ENCODE measurements around the gene ATOX1.
"Not testable (repeated sequence)": the region's sequence is repeated elsewhere in the genome, so short reads cannot be mapped to it uniquely, and the experiment has no call there.

ATOX1 gene

GRCh38 chr5:151787817-151788216 is 29.4 kb upstream of the ATOX1 start:
- Histone ChIP-seq H3K27me3 (ENCODE audit: insufficient read depth, insufficient read length) (no peaks in the 10 kb centered on the region), H3K9me3 (ENCODE audit: insufficient read depth, low read length) (no peaks in the 10 kb centered on the region), H3K4me3 (ENCODE audit: insufficient read length, low read depth) (no peak overlapping the region), H3K9ac (ENCODE audit: insufficient read length, low read depth) (no peak overlapping the region), H3K4me1 (ENCODE audit: insufficient read depth, insufficient read length) (no peaks in the 10 kb centered on the region), H3K36me3 (ENCODE audit: insufficient read depth, insufficient read length, low read length) (peaks cover 63% of the 10 kb centered on the region)
- TF ChIP-seq SUZ12 (IDR thresholded peaks at IDR 0.05; ENCODE audit: extremely low read depth, insufficient read depth, insufficient read length) (no peak), ZNF274 (IDR thresholded peaks at IDR 0.05; ENCODE audit: low read depth, low read length) (no peak), YY1 (IDR thresholded peaks at IDR 0.05; ENCODE audit: insufficient read depth, insufficient read length) (no peak)
- DNase-seq (ENCODE audit: low read depth, low spot score), result no peak

GRCh38 chr5:151786468-151786867 is 28.0 kb upstream of the ATOX1 start:
- TF ChIP-seq SUZ12 (IDR thresholded peaks at IDR 0.05; ENCODE audit: extremely low read depth, insufficient read depth, insufficient read length) (no peak), ZNF274 (IDR thresholded peaks at IDR 0.05; ENCODE audit: low read depth, low read length) (no peak), YY1 (IDR thresholded peaks at IDR 0.05; ENCODE audit: insufficient read depth, insufficient read length) (no peak)
- Histone ChIP-seq H3K9me3 (ENCODE audit: insufficient read depth, low read length) (no peaks in the 10 kb centered on the region), H3K36me3 (ENCODE audit: insufficient read depth, insufficient read length, low read length) (peaks cover 49% of the 10 kb centered on the region), H3K4me3 (ENCODE audit: insufficient read length, low read depth) (no peak overlapping the region), H3K4me1 (ENCODE audit: insufficient read depth, insufficient read length) (no peaks in the 10 kb centered on the region), H3K9ac (ENCODE audit: insufficient read length, low read depth) (no peak overlapping the region), H3K27me3 (ENCODE audit: insufficient read depth, insufficient read length) (no peaks in the 10 kb centered on the region)
- DNase-seq (ENCODE audit: low read depth, low spot score), result no peak

GRCh38 chr5:151784141-151784540 is 25.7 kb upstream of the ATOX1 start:
- Histone ChIP-seq H3K9me3 (ENCODE audit: insufficient read depth, low read length) (no peaks in the 10 kb centered on the region), H3K36me3 (ENCODE audit: insufficient read depth, insufficient read length, low read length) (peaks cover 26% of the 10 kb centered on the region), H3K4me3 (ENCODE audit: insufficient read length, low read depth) (no peak overlapping the region), H3K4me1 (ENCODE audit: insufficient read depth, insufficient read length) (no peaks in the 10 kb centered on the region), H3K9ac (ENCODE audit: insufficient read length, low read depth) (no peak overlapping the region), H3K27me3 (ENCODE audit: insufficient read depth, insufficient read length) (no peaks in the 10 kb centered on the region)
- DNase-seq (ENCODE audit: low read depth, low spot score), result no peak
- no peak for TF ChIP-seq ZNF274 (IDR thresholded peaks at IDR 0.05; ENCODE audit: low read depth, low read length)
- no peak for TF ChIP-seq SUZ12 (IDR thresholded peaks at IDR 0.05; ENCODE audit: extremely low read depth, insufficient read depth, insufficient read length)

GRCh38 chr5:151783664-151784063 is 25.2 kb upstream of the ATOX1 start:
- H3K4me3 ChIP-seq (ENCODE audit: insufficient read length, low read depth); H3K27me3 ChIP-seq (ENCODE audit: insufficient read depth, insufficient read length); DNase-seq (ENCODE audit: low read depth, low spot score); H3K9me3 ChIP-seq (ENCODE audit: insufficient read depth, low read length); H3K4me1 ChIP-seq (ENCODE audit: insufficient read depth, insufficient read length); H3K9ac ChIP-seq (ENCODE audit: insufficient read length, low read depth): not testable (repeated sequence)
- H3K36me3 ChIP-seq (ENCODE audit: insufficient read depth, insufficient read length, low read length), result peaks cover 21% of the 10 kb centered on the region

- Histone ChIP-seq H3K4me1 (ENCODE audit: insufficient read depth, insufficient read length) (no peaks in the 10 kb centered on the region), H3K9ac (ENCODE audit: insufficient read length, low read depth) (no peak overlapping the region), H3K27me3 (ENCODE audit: insufficient read depth, insufficient read length) (no peaks in the 10 kb centered on the region), H3K36me3 (ENCODE audit: insufficient read depth, insufficient read length, low read length) (peaks cover 20% of the 10 kb centered on the region), H3K9me3 (ENCODE audit: insufficient read depth, low read length) (no peaks in the 10 kb centered on the region), H3K4me3 (ENCODE audit: insufficient read length, low read depth) (no peak overlapping the region)
- TF ChIP-seq SUZ12 (IDR thresholded peaks at IDR 0.05; ENCODE audit: extremely low read depth, insufficient read depth, insufficient read length), result no peak
- no peak for DNase-seq (ENCODE audit: low read depth, low spot score)
Observed at GRCh38 chr5:151781201-151781600, 22.8 kb upstream of the ATOX1 start.

GRCh38 chr5:151780348-151780747 is 21.9 kb upstream of the ATOX1 start:
- H3K4me3 ChIP-seq (ENCODE audit: insufficient read length, low read depth), result no peak overlapping the region
- no peaks in the 10 kb centered on the region for H3K9me3 ChIP-seq (ENCODE audit: insufficient read depth, low read length)
- TF ChIP-seq YY1 (IDR thresholded peaks at IDR 0.05; ENCODE audit: insufficient read depth, insufficient read length), result no peak
- TF ChIP-seq SUZ12 (IDR thresholded peaks at IDR 0.05; ENCODE audit: extremely low read depth, insufficient read depth, insufficient read length), result no peak
- TF ChIP-seq ZNF274 (IDR thresholded peaks at IDR 0.05; ENCODE audit: low read depth, low read length), result no peak
- H3K4me1 ChIP-seq (ENCODE audit: insufficient read depth, insufficient read length), result no peaks in the 10 kb centered on the region
- no peak for DNase-seq (ENCODE audit: low read depth, low spot score)
- H3K9ac ChIP-seq (ENCODE audit: insufficient read length, low read depth), result no peak overlapping the region
- H3K36me3 ChIP-seq (ENCODE audit: insufficient read depth, insufficient read length, low read length), result peaks cover 20% of the 10 kb centered on the region
- H3K27me3 ChIP-seq (ENCODE audit: insufficient read depth, insufficient read length), result no peaks in the 10 kb centered on the region

GRCh38 chr5:151779531-151780125 is 21.2 kb upstream of the ATOX1 start:
- TF ChIP-seq SUZ12 (IDR thresholded peaks at IDR 0.05; ENCODE audit: extremely low read depth, insufficient read depth, insufficient read length) (no peak), ZNF274 (IDR thresholded peaks at IDR 0.05; ENCODE audit: low read depth, low read length) (no peak), YY1 (IDR thresholded peaks at IDR 0.05; ENCODE audit: insufficient read depth, insufficient read length) (no peak)
- no peak for DNase-seq (ENCODE audit: low read depth, low spot score)
- Histone ChIP-seq H3K36me3 (ENCODE audit: insufficient read depth, insufficient read length, low read length) (peaks cover 25% of the 10 kb centered on the region), H3K4me1 (ENCODE audit: insufficient read depth, insufficient read length) (no peaks in the 10 kb centered on the region), H3K27me3 (ENCODE audit: insufficient read depth, insufficient read length) (no peaks in the 10 kb centered on the region), H3K9me3 (ENCODE audit: insufficient read depth, low read length) (no peaks in the 10 kb centered on the region), H3K9ac (ENCODE audit: insufficient read length, low read depth) (no peak overlapping the region), H3K4me3 (ENCODE audit: insufficient read length, low read depth) (no peak overlapping the region)
